22Rv1 (cell line): ENCODE results near the gene TOX4.

ENCODE experiments used
- ZFX ChIP-seq: fragments of 450-650 bp; IDR thresholded peaks from 2 replicates; pipeline ENCODE4 v1.6.1; 2017; ENCODE audit warnings: antibody characterized with exemption, borderline replicate concordance
- TF ChIP-seq, protein P1 (sequence below): fragments of 450-650 bp; IDR thresholded peaks from 2 replicates; pipeline ENCODE4 v1.5.1; 2017; ENCODE audit warnings: mild to moderate bottlenecking

DNA sequence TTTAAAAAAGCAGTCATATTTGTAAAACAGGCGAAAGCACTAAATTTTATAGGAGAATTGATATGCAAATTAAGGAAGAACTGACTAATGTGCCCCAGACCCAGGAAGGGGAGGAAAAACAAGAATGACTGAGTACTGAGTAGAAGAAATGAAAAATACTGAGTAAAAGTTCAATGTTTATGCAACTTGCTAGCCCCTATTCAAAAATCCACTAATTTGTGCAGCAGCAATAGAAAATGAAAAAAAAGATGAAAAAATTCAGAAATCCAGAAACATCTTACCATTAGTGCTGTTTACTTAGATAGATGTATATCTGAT, 27.1 kb upstream of the TOX4 start:
- TF ChIP-seq, protein P1, sequence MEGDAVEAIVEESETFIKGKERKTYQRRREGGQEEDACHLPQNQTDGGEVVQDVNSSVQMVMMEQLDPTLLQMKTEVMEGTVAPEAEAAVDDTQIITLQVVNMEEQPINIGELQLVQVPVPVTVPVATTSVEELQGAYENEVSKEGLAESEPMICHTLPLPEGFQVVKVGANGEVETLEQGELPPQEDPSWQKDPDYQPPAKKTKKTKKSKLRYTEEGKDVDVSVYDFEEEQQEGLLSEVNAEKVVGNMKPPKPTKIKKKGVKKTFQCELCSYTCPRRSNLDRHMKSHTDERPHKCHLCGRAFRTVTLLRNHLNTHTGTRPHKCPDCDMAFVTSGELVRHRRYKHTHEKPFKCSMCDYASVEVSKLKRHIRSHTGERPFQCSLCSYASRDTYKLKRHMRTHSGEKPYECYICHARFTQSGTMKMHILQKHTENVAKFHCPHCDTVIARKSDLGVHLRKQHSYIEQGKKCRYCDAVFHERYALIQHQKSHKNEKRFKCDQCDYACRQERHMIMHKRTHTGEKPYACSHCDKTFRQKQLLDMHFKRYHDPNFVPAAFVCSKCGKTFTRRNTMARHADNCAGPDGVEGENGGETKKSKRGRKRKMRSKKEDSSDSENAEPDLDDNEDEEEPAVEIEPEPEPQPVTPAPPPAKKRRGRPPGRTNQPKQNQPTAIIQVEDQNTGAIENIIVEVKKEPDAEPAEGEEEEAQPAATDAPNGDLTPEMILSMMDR: no peak
- no peak for TF ChIP-seq ZFX
